Neuron (in vitro differentiated cells): Measurements from ENCODE around the gene EPG5.

Experiments
- H2AFZ ChIP-seq: one replicate; pipeline ENCODE4 v1.6.1; 2013; ENCODE audit warnings: low read depth, mild to moderate bottlenecking, inconsistent platforms, low read length, moderate library complexity
- H3K27me3 ChIP-seq: one replicate; pipeline ENCODE4 v1.6.1; 2013; ENCODE audit warnings: low read length; ENCODE audit not compliant: insufficient read depth
- H3K36me3 ChIP-seq: one replicate; pipeline ENCODE4 v1.6.1; 2013; ENCODE audit warnings: low read length; ENCODE audit not compliant: insufficient read depth
- H3K4me1 ChIP-seq: one replicate; pipeline ENCODE4 v1.6.1; 2013; ENCODE audit warnings: low read length; ENCODE audit not compliant: insufficient read depth
- H3K4me3 ChIP-seq: 2 replicates; pipeline ENCODE4 v1.5.1; 2013; ENCODE audit warnings: mild to moderate bottlenecking, low read length, moderate library complexity
- H3K9me3 ChIP-seq: one replicate; pipeline ENCODE4 v1.6.1; 2013; ENCODE audit warnings: low read length

The EPG5 gene

DNA sequence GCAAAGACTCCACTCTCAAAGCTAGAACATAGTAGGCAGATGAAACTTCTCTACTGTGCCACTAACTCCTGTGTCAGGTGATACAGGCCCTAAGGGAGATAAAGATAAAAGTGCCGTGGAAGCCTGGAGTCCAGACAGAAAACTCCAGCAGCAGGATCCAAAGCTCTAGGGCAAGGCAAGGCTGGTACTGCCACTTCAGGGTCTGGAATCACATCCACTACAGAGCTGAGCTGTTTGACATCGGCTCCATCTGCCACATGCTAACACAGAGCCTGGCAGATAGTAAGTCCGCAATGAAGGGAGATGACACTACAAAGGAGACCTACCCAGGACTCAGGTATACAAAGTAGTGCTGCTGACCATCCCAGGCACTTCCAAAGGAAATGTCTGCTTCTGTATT lies 34.4 kb downstream of the EPG5 start:
- H3K36me3 ChIP-seq, result peaks cover 45% of the 10 kb centered on the region
- H3K4me3 ChIP-seq, result no peak overlapping the region
- no peaks in the 10 kb centered on the region for H3K4me1 ChIP-seq
- no peaks in the 10 kb centered on the region for H3K9me3 ChIP-seq
- no peaks in the 10 kb centered on the region for H3K27me3 ChIP-seq
- no peak overlapping the region for H2AFZ ChIP-seq

DNA sequence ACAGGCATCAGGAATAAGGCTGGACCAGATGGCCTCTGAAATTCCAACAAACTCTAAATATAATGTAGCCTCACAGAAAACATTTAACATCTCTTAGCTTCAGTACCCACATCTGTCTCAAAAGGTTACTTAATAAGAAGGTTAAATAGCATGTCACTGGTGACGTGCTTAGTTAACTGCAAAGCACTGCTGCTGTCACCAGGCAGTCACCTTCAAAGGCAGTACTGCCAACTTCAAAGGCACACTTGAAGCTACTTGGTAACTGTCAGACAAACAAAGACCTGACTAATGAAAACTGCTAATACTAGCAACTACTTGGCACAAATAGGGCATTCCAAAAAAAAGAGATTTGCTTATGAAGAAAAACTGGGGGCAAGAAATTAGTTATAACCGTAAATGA lies 36.2 kb downstream of the EPG5 start:
- peaks cover 47% of the 10 kb centered on the region for H3K36me3 ChIP-seq
- no peak overlapping the region for H3K4me3 ChIP-seq
- H3K9me3 ChIP-seq, result no peaks in the 10 kb centered on the region
- H3K27me3 ChIP-seq, result no peaks in the 10 kb centered on the region
- H3K4me1 ChIP-seq, result no peaks in the 10 kb centered on the region
- no peak overlapping the region for H2AFZ ChIP-seq

DNA sequence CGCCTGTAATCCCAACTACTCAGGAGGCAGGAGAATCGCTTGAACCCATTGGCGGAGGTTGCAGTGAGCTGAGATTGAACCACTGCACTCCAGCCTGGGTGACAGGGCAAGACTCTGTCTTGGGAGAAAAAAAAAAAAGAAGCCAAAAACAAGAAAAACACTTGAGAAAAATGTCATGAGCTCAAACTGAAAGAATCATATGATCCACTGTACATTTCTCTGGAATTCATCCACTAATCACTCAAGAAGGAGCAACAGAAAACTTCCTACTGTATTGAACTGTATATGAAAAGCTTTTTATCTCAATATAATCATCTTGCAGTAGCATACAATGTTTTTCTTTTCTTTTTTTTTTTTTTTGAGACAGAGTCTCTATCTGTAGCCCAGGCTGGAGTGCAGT lies 40.4 kb downstream of the EPG5 start:
- Histone ChIP-seq H3K36me3 (peaks cover 70% of the 10 kb centered on the region), H2AFZ (no peak overlapping the region)

DNA sequence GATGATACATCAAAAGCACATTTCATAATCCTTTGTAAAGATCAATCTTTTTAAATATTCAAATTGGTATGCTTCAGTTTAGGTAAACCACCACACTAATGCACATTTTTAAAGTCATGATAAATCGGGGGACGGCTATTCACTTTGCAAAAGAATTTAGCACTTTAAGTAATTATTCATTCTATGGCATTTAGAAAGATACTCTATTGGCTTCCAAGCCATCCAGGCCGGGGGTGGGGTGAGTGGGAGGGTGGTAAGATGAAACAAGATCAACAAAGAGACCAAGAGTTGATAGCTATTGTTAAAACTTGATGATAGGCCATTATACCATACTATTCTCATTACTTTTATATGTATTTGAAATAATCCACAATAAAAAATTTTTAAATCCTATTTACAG lies 41.0 kb downstream of the EPG5 start:
- peaks cover 73% of the 10 kb centered on the region for H3K36me3 ChIP-seq
- H2AFZ ChIP-seq, result no peak overlapping the region
- H3K27me3 ChIP-seq, result no peaks in the 10 kb centered on the region
- no peaks in the 10 kb centered on the region for H3K9me3 ChIP-seq
- H3K4me1 ChIP-seq, result no peaks in the 10 kb centered on the region
- H3K4me3 ChIP-seq, result no peak overlapping the region

More for the DNA sequence above, 40.4 kb downstream of the EPG5 start:
- Histone ChIP-seq H3K9me3 (no peaks in the 10 kb centered on the region), H3K27me3 (no peaks in the 10 kb centered on the region), H3K4me3 (no peak overlapping the region), H3K4me1 (no peaks in the 10 kb centered on the region)

DNA sequence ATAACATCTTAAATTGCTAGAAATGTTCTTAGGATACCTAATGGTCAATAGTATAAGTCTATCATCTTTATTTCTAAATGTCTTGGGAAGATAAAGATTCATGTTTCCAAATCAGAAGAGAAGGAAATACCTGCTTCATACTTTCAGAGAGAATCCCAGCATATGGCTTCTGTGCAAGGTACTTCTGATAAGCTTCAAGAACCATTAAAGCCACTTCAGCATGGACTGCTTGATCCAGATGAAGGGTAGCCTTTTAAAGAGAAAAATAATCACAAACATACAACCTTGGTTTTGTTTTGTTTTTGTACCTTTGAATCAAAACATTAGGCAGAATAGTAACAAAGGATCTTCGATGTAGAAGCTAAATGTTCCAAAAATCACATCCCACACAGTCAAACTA lies 44.0 kb downstream of the EPG5 start:
- Histone ChIP-seq H3K4me1 (no peaks in the 10 kb centered on the region), H3K27me3 (no peaks in the 10 kb centered on the region), H2AFZ (no peak overlapping the region), H3K36me3 (peaks cover 60% of the 10 kb centered on the region), H3K9me3 (no peaks in the 10 kb centered on the region), H3K4me3 (no peak overlapping the region)

DNA sequence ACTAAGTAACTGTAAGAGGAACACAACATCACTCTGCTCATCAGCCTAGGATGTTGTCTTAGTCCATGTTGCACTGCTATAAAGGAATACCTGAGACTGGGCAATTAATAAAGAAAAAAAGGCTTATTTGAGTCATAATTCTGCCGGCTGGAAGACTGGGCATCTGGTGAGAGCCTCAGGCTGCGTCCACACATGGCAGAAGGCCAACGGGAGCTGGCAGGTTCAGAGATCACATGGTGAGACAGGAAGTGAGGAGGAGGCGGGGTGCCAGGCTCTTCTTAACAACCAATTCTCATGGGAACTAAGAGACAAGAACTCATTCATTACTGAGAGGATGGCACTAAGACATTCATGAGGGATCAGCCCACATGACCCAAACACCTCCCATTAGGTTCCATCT lies 46.8 kb downstream of the EPG5 start:
- H3K9me3 ChIP-seq, result no peaks in the 10 kb centered on the region
- H3K4me3 ChIP-seq, result no peak overlapping the region
- no peaks in the 10 kb centered on the region for H3K4me1 ChIP-seq
- H3K27me3 ChIP-seq, result no peaks in the 10 kb centered on the region
- H3K36me3 ChIP-seq, result peaks cover 72% of the 10 kb centered on the region
- no peak overlapping the region for H2AFZ ChIP-seq

DNA sequence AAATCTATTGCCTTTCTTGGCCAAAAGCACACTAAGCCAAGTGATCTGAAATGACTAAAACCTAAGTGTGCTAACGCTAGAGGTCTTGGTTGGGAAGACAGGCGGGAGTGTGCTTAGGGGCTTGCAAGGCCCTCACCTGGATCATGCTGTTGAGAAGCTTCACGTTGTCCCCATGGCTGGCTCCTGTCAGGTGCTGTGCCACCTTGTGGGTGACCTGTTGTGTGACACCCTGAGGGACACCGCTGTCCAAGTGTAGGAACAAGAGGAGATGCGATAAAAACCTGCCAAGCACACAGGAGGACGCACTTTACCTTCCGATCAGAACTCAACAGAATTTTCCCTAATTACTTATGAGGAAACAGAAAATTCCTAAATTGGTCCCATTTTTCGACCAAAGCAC lies 50.8 kb downstream of the EPG5 start:
- Histone ChIP-seq H3K4me3 (no peak overlapping the region), H3K9me3 (no peaks in the 10 kb centered on the region), H3K4me1 (no peaks in the 10 kb centered on the region), H2AFZ (no peak overlapping the region), H3K36me3 (peaks cover 62% of the 10 kb centered on the region), H3K27me3 (no peaks in the 10 kb centered on the region)

DNA sequence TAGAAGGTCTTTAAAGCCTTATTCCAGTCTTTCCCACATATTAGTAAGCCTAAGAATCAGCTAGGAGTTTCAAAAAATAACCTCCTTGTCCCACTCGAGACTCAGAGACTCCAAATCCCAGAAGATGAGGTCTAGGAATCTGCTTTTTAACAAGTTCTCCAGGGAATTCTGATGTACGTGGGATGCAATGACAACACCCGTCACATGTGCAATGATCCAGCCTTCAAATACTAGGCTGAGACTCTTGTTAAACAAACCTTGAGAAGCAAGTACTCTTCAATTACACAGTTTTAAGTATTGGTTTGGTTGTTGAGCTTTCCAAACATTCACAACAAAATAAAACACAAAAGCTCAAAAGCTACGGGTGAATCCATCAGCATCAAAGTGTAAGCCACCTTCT lies 53.9 kb downstream of the EPG5 start:
- no peak overlapping the region for H2AFZ ChIP-seq
- H3K27me3 ChIP-seq, result no peaks in the 10 kb centered on the region
- H3K4me3 ChIP-seq, result no peak overlapping the region
- H3K36me3 ChIP-seq, result peaks cover 69% of the 10 kb centered on the region
- no peaks in the 10 kb centered on the region for H3K4me1 ChIP-seq
- no peaks in the 10 kb centered on the region for H3K9me3 ChIP-seq

DNA sequence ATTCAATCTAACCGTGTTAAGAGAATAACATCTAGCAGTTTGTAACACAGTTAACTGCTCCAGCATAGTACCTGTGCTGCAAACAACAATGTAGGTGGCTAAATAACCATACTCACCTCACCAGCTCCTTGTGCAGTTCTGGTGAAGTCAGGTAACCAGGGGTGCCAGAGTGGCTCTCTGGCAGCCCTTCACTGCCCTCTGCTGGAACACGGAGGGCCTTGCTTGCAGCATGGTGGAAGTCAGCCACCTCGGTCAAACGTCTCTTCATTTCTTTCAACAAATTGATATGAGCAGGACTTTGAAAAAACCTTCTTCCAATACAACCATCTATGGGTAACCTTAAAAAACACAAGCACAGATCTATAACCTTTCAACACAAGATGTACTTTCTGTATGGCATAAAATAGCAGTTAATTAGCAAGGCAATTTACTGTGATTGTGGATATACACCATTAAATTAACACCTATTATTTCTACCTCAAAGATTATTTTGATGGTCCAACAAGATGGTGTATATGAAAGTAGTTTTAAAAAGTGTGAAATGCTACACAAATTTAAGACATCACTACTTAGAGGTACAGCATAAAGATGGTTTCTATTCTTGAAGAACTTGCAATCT lies 56.6 kb downstream of the EPG5 start:
- Histone ChIP-seq H3K4me3 (no peak overlapping the region), H2AFZ (no peak overlapping the region), H3K9me3 (no peaks in the 10 kb centered on the region), H3K4me1 (no peaks in the 10 kb centered on the region), H3K36me3 (peaks cover 61% of the 10 kb centered on the region), H3K27me3 (no peaks in the 10 kb centered on the region)

DNA sequence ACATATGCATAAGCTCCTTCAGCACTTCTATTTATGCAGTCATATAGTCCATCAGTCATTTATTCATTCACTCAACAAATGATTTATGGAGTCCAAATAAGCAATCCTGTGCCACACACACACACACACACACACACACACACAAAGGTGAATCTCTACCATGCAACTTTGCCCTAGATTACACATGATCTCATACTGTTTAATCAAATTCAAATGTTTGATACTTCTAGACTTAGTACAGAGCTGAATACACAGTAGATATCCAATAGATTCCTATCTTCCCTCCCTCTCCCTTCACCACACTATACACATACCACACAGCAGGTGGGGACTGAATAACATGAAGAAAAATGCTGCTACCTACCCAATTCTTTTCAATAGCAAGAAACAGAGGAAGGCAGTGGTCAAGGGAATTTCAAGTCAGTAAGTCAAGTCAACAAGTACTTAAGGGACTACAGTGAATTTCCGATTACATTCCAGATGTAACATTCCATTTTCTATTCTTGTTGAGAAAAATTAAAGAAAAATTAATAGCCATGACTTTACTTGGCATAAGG lies 65.4 kb downstream of the EPG5 start:
- Histone ChIP-seq H2AFZ (no peak overlapping the region), H3K4me1 (no peaks in the 10 kb centered on the region), H3K4me3 (no peak overlapping the region), H3K9me3 (peaks cover 2% of the 10 kb centered on the region), H3K27me3 (no peaks in the 10 kb centered on the region), H3K36me3 (peaks cover 50% of the 10 kb centered on the region)

DNA sequence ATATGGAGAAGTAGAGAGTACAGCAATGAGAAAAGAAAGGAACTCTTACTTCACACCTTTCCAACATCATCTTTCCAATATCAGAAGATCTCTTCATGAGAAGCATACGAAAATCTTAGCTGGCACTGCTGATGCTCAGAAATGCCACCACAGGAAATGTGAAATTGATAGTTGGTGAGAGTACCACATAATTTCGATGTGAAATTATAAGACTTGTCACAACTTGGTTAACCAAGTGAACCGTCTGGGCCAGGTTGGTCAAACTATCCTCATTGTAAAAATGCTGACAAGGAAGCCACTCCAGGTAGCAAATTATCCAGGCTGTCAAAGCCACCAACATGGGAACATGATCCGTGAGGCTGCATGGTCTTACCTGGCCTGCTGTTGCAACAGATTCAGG lies 66.5 kb downstream of the EPG5 start:
- Histone ChIP-seq H3K36me3 (peaks cover 54% of the 10 kb centered on the region), H2AFZ (no peak overlapping the region), H3K27me3 (no peaks in the 10 kb centered on the region), H3K4me1 (no peaks in the 10 kb centered on the region), H3K9me3 (peaks cover 2% of the 10 kb centered on the region), H3K4me3 (no peak overlapping the region)

DNA sequence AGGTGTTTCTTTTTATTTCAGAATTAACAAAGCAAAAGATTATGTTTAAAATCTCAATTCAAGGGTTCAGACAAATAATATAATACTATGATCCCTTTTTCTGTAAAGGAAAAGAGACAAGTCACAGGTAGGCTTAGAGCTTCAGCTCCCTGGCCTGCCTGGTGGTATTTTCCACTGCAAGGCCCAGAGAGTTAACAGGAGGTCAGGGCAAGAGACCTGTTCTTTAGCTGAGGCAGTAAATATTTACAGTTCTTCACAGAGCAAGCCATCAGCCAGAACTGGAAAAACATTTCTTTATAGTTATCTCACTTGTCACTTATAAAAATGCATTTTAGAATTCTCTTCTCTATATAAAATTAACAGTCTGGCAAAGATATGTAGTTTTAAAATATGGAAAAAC lies 70.1 kb downstream of the EPG5 start:
- Histone ChIP-seq H3K4me3 (no peak overlapping the region), H3K27me3 (no peaks in the 10 kb centered on the region), H2AFZ (no peak overlapping the region), H3K9me3 (peaks cover 2% of the 10 kb centered on the region), H3K4me1 (no peaks in the 10 kb centered on the region), H3K36me3 (peaks cover 45% of the 10 kb centered on the region)

DNA sequence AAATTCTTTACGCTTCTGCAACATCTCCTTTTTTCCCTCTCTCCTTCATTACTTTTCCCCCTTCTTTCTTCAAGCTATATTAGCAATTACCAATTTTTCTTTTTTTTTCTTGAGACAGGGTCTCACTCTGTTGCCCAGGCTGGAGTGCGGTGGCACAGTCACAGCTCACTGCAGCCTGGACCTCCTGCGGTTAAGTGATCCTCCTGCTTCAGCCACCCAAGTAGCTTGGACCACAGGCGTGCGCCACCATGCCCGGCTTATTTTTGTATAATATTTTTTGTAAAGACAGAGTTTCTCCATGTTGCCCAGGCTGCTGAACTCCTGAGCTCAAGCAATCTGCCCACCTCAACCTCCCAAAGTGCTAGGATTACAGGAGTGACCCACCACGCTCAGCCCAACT lies 70.7 kb downstream of the EPG5 start:
- peaks cover 39% of the 10 kb centered on the region for H3K36me3 ChIP-seq
- no peak overlapping the region for H2AFZ ChIP-seq
- H3K27me3 ChIP-seq, result no peaks in the 10 kb centered on the region
- no peak overlapping the region for H3K4me3 ChIP-seq
- no peaks in the 10 kb centered on the region for H3K4me1 ChIP-seq
- H3K9me3 ChIP-seq, result peaks cover 2% of the 10 kb centered on the region

DNA sequence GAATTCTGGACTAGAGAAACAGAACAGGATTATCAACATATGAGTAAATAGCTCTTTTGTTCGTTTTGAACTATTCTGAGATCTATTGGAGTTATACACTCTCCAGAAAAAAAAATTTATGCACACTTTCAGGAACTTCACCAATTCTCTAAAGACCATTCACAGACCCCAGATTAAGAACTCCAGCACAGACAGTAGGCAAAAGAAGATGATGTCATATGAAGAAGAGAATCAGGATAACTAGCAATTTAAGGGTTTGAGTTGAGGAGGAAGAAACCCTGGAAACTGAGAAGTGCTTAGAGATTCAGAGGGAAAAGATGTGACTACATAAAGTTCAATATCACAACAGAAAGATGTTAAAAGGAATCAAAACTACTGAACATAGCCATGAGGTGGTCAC lies 71.8 kb downstream of the EPG5 start:
- Histone ChIP-seq H3K9me3 (no peaks in the 10 kb centered on the region), H3K36me3 (peaks cover 28% of the 10 kb centered on the region), H2AFZ (no peak overlapping the region), H3K4me3 (no peak overlapping the region), H3K4me1 (no peaks in the 10 kb centered on the region), H3K27me3 (no peaks in the 10 kb centered on the region)
